Esophagus (tissue), 2 donors: Measurements from ENCODE around the gene ASAP3. TPM values are rescaled to one million over a fixed set of nuclear protein-coding genes. Genes with fewer than 3 reads are reported as not detected.

Source experiments
- H3K27ac ChIP-seq, 2 donors: one replicate each; pipeline ENCODE4 v1.5.1; 2013; ENCODE audit warnings: low read depth in 2 of 2, mild to moderate bottlenecking in 2 of 2, inconsistent platforms in 1 of 2, low read length in 1 of 2, moderate library complexity in 1 of 2
- H3K27me3 ChIP-seq, 2 donors: one replicate each; pipeline ENCODE4 v1.6.1; 2013; ENCODE audit warnings: low read length in 2 of 2, control low read depth in 1 of 2, mild to moderate bottlenecking in 1 of 2; ENCODE audit not compliant: insufficient read depth in 2 of 2, control insufficient read depth in 1 of 2
- H3K36me3 ChIP-seq, 2 donors: one replicate each; pipeline ENCODE4 v1.6.1; 2013; ENCODE audit warnings: low read length in 1 of 2; ENCODE audit not compliant: control insufficient read depth in 2 of 2, insufficient read depth in 2 of 2
- H3K4me1 ChIP-seq, 2 donors: one replicate each; pipeline ENCODE4 v1.6.1; 2013; ENCODE audit warnings: low read length in 1 of 2; ENCODE audit not compliant: control insufficient read depth in 2 of 2, insufficient read depth in 2 of 2
- H3K4me3 ChIP-seq, 2 donors: one replicate each; pipeline ENCODE4 v1.5.1; 2013; ENCODE audit warnings: low read length in 2 of 2, mild to moderate bottlenecking in 2 of 2, low read depth in 1 of 2, moderate library complexity in 1 of 2
- H3K9me3 ChIP-seq, 2 donors: one replicate each; pipeline ENCODE4 v1.6.1; 2013; ENCODE audit warnings: mild to moderate bottlenecking in 2 of 2, low read depth in 1 of 2, low read length in 1 of 2, moderate library complexity in 1 of 2; ENCODE audit not compliant: control insufficient read depth in 2 of 2, insufficient read depth in 1 of 2
- WGBS, 2 donors: extraction: QIAGEN DNeasy Blood & Tissue Kit; methylation state at CpG; one replicate each; pipeline ENCODE4 v1.1.7; 2013; 5-methylcytosine and 5-hydroxymethylcytosine counted together
- polyA plus RNA-seq, 2 donors: library from polyadenylated mRNA; stranded (reverse); fragments of 200-250 nt; gene quantifications; one replicate each; pipeline ENCODE4 v1.2.3, GENCODE V29; 2013
- donor health status: healthy with polysubstance abuse.
- donor health status: Bipolar disorder and iron deficiency.

ASAP3 gene
- 10 to 100 TPM; 32.0 to 32.8 TPM for polyA plus RNA-seq

GRCh38 chr1:23483321-23484252, at the start of gene ASAP3:
Gene ASAP3, minus strand, starts transcription at chr1:23484179. Its CDS starts 46 bp downstream, at chr1:23484133.
- peak within 1 kb of the TSS; percentile 80 to 87 for H3K27ac ChIP-seq
- no peaks in the 10 kb centered on the region for H3K27me3 ChIP-seq
- WGBS, 2 donors = 1% methylated on average over 75 to 84 of the region's 84 CpGs
- no peaks in the 10 kb centered on the region for H3K4me1 ChIP-seq
- H3K9me3 ChIP-seq = no peaks in the 10 kb centered on the region
- H3K36me3 ChIP-seq = no peaks in the 10 kb centered on the region
- peak within 1 kb of the TSS; percentile 66 to 74 for H3K4me3 ChIP-seq

- Histone ChIP-seq H3K4me1 (peaks cover 2 to 8% of the 10 kb centered on the region in 2 donors), H3K9me3 (no peaks in the 10 kb centered on the region), H3K27me3 (no peaks in the 10 kb centered on the region), H3K27ac (peak overlapping the region; percentile 93 to 95), H3K36me3 (no peaks in the 10 kb centered on the region), H3K4me3 (no peak overlapping the region)
- 55 to 61% methylated on average over 6 of the region's 6 CpGs for WGBS, 2 donors
Measured at GRCh38 chr1:23533246-23534023, 49.5 kb upstream of the ASAP3 start.

DNA sequence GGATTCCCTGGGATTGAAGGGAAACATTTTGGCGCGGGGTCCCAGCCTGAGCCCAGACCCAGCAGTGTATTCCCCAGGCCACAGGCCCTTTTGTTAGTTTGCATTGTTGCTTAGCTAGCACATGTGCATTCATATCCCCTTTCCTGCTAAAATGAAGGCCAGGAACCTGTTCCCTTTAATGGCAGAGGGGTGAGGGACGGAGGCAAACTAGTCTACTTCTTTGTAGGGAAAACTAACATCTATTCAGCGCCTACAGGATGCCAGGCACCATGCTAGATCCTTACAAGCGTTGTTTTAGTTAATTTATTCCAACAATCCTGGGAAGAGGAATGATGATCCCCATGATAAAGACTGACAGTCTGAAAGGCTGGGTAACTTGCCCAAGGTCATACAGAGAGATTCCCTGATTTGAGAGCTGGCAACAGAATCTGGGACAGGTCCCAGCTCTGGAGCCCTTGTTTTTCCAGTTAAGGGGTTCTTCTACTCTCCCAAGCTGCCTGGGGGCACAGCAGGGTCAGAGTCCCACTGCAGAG, 47.6 kb upstream of the ASAP3 start:
- no peaks in the 10 kb centered on the region for H3K27me3 ChIP-seq
- H3K4me1 ChIP-seq = peaks cover 2 to 21% of the 10 kb centered on the region in 2 donors
- H3K36me3 ChIP-seq = no peaks in the 10 kb centered on the region
- peak overlapping the region in 1 of 2 donors; percentile 33 for H3K4me3 ChIP-seq
- H3K9me3 ChIP-seq = no peaks in the 10 kb centered on the region
- peak overlapping the region; percentile 92 to 93 for H3K27ac ChIP-seq
- WGBS, 2 donors = 22 to 37% methylated on average over 5 of the region's 5 CpGs

DNA sequence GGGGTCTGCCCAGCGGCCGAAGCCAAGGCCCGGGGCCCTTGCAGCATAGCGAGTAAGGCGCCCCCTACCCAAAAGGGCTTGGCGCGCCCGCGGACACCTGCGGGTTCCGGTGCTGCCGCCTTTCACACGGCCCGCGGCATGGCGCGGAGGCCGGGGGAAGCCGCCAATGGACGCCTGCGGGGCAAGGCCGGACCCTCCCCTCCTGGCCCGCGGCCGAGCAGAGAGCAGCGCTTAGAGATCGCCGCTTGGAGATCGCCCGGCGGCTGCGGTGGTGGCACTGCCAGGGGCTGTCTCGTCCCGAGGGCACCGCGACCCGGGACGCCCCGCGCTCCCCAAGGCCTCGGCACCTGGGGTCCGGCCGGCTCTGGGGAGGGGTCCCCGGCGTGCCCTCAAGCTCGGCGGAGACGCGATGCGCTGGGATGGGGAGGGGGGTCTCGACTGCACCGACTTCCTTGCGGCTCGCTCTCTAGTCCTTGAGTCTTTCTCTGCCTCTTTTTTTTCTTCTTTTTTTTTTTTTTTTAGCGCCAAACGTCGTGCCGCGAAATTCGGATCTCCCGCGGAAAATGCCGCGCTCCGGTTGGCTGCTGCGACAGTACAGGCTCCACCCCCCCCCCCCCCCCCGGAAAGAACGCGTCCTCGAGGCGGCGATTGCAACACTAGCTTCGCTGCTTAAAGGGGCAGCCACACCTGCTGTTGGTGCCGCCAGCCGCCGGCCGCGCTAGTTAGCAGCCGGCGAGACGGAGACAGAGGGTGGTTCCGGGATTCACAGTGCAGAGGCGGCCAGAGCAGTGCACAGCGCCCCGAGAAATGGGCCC, 47.0 kb upstream of the ASAP3 start, which contains the start of gene E2F2:
E2F2 (minus strand) TSS at position 487 of the 815 bp plus-strand sequence; CDS start at position 47, 440 bp downstream.
- peak within 1 kb of the TSS; percentile 92 to 93 for H3K27ac ChIP-seq
- H3K9me3 ChIP-seq = no peaks in the 10 kb centered on the region
- 0% methylated on average over 51 to 85 of the region's 85 CpGs for WGBS, 2 donors
- H3K36me3 ChIP-seq = no peaks in the 10 kb centered on the region
- H3K27me3 ChIP-seq = no peaks in the 10 kb centered on the region
- peaks cover 2 to 22% of the 10 kb centered on the region in 2 donors for H3K4me1 ChIP-seq
- peak within 1 kb of the TSS; percentile 60 to 67 for H3K4me3 ChIP-seq

- Histone ChIP-seq H3K36me3 (no peaks in the 10 kb centered on the region), H3K27ac (peak overlapping the region; percentile 87 to 91), H3K9me3 (no peaks in the 10 kb centered on the region), H3K4me3 (peak overlapping the region; percentile 60 to 67), H3K27me3 (no peaks in the 10 kb centered on the region), H3K4me1 (peaks cover 2 to 28% of the 10 kb centered on the region in 2 donors)
- WGBS, 2 donors = 4 to 5% methylated on average over 22 of the region's 22 CpGs
Measured at GRCh38 chr1:23530087-23530746, 46.2 kb upstream of the ASAP3 start.

GRCh38 chr1:23529146-23530086, 45.4 kb upstream of the ASAP3 start:
- WGBS, 2 donors = 43 to 44% methylated on average over 8 of the region's 8 CpGs
- peak overlapping the region; percentile 87 to 91 for H3K27ac ChIP-seq
- H3K9me3 ChIP-seq = no peaks in the 10 kb centered on the region
- H3K4me1 ChIP-seq = peaks cover 2 to 31% of the 10 kb centered on the region in 2 donors
- peak overlapping the region; percentile 60 to 67 for H3K4me3 ChIP-seq
- H3K36me3 ChIP-seq = no peaks in the 10 kb centered on the region
- no peaks in the 10 kb centered on the region for H3K27me3 ChIP-seq

DNA sequence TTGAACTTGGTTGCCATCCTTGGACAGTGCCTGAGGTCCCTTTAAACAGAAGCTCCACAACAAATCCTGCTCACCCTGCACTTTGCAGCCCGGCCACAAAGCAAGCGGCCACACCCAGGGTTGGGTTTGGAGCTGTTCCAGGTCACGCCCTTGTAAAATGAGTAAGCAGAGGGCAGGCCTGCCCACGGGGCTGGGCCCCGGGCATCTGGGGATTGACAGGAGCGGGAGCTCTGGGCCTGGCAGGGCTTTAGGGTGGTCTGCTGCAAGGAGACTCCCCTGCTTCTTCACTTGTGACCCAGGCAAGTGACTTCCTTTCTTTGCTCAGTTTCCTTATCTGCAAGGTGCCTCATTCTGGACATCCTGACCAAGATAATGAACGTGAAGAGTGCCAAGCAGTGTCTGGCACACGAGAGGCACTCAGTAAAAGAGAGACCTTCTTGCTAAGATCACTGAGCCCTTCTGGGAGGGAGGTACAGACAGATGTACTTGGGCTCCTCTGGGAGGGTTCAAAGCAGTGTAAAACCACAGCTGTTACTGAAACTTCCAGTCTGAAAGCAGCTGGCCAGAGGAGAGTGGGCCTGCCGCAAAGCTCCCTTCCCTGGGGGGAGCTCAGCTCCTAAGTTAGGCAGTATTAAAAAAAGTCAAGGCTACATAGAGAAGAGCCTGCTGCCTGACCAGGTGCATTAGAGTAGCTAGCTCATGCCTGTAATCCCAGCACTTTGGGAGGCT, 44.4 kb upstream of the ASAP3 start:
- WGBS, 2 donors = 7 to 8% methylated on average over 9 of the region's 9 CpGs
- H3K9me3 ChIP-seq = no peaks in the 10 kb centered on the region
- H3K27ac ChIP-seq = peak overlapping the region; percentile 87 to 91
- peaks cover 2 to 31% of the 10 kb centered on the region in 2 donors for H3K4me1 ChIP-seq
- H3K27me3 ChIP-seq = no peaks in the 10 kb centered on the region
- no peak overlapping the region for H3K4me3 ChIP-seq
- H3K36me3 ChIP-seq = no peaks in the 10 kb centered on the region
